Measurements from ENCODE around the gene C1orf87. TPM values are rescaled to one million over a fixed set of nuclear protein-coding genes. Genes with fewer than 3 reads are reported as not detected.

Gene C1orf87
- total RNA-seq, 4 donors from 2014 or later: not detected

DNA sequence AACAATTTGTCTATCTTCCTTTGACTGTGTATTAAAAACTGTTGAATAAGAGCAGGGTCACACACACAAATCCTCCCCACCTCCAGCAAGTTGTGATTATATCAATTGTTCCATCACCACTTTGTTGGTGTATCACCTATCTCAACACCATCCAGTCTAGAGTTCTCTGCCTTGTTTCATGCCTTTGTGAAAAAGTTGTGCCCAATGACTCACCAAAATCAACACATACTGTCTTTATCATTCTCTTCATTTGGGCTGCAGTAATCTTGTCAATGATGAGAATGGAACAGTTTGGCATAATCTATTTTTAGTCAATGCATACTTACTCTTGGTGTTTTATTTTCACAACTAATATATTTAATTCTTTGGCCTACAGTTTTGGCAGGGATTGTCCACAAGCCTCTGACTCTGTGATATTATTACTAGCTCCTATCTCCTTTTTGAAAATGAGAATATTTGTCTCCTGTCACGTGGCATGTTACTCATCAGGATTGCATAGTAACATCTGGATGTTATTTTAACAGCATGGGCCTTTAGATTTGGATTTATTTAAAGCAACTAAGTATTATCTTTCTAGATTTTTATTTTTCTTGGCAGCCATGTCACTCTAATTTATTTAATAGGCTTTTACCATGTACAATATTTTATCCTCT lies 5.1 kb downstream of the C1orf87 start:
- no peaks in the 10 kb centered on the region for H3K36me3 ChIP-seq
- intact Hi-C loops (cut with DNase I; ENCODE audit: low total_unique reads): no loop called here
- no peak overlapping the region for H3K27ac ChIP-seq
- no peaks in the 10 kb centered on the region for H3K9me3 ChIP-seq
- H3K27me3 ChIP-seq: peaks cover under 1 to 5% (median 2%) of the 10 kb centered on the region in 3 donors
- no peak overlapping the region for H3K4me3 ChIP-seq
- TF ChIP-seq POLR2A (IDR thresholded peaks at IDR 0.05): no peak
- TF ChIP-seq CTCF (IDR thresholded peaks at IDR 0.05 in 4 of 5, conservative IDR thresholded peaks at IDR 0.05 in 1 of 5): no peak
- ATAC-seq (no peak), DNase-seq (no peak)
- in situ Hi-C loops (cut with MboI; ENCODE audit: low sequenced_read_pairs in 4 of 4): no loop called here
- no peaks in the 10 kb centered on the region for H3K4me1 ChIP-seq

DNA sequence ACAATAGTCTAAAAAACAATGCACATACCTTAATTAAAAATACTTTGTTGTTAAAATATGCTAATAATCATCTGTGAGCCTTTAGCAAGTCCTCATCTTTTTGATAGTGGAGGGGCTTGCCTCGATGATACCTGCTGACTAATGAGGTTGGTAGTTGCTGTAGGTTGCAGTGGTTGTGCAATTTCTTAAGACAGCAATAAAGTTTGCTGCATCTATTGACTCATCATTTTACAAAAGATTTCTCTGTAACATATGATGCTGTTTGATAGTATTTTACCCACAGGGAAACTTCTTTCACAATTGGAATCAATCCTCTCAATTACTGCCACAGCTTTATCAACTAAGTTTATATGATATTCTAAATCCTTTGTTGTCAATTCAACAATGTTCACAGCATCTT lies 7.6 kb downstream of the C1orf87 start:
- no peak for DNase-seq
- H3K4me3 ChIP-seq: no peak overlapping the region
- in situ Hi-C loops (cut with MboI; ENCODE audit: low sequenced_read_pairs in 4 of 4): no loop called here

GRCh38 chr1:60065199-60065598 lies 8.4 kb downstream of the C1orf87 start:
- H3K9me3 ChIP-seq: no peaks in the 10 kb centered on the region
- ATAC-seq (no peak), DNase-seq (no peak)
- no peaks in the 10 kb centered on the region for H3K4me1 ChIP-seq
- H3K36me3 ChIP-seq: no peaks in the 10 kb centered on the region
- H3K27ac ChIP-seq: no peak overlapping the region
- H3K27me3 ChIP-seq: no peaks in the 10 kb centered on the region
- TF ChIP-seq CTCF (IDR thresholded peaks at IDR 0.05 in 4 of 5, conservative IDR thresholded peaks at IDR 0.05 in 1 of 5) (no peak), POLR2A (IDR thresholded peaks at IDR 0.05) (no peak)
- in situ Hi-C loops (cut with MboI; ENCODE audit: low sequenced_read_pairs in 4 of 4) (no loop called here), intact Hi-C loops (cut with DNase I; ENCODE audit: low total_unique reads) (no loop called here)
- H3K4me3 ChIP-seq: no peak overlapping the region

More for the DNA sequence above, 7.6 kb downstream of the C1orf87 start:
- H3K27me3 ChIP-seq: no peaks in the 10 kb centered on the region
- H3K4me1 ChIP-seq: no peaks in the 10 kb centered on the region
- ATAC-seq: no peak
- H3K27ac ChIP-seq: no peak overlapping the region
- TF ChIP-seq CTCF (IDR thresholded peaks at IDR 0.05 in 4 of 5, conservative IDR thresholded peaks at IDR 0.05 in 1 of 5) (no peak), POLR2A (IDR thresholded peaks at IDR 0.05) (no peak)
- H3K36me3 ChIP-seq: no peaks in the 10 kb centered on the region
- no peaks in the 10 kb centered on the region for H3K9me3 ChIP-seq
- intact Hi-C loops (cut with DNase I; ENCODE audit: low total_unique reads): no loop called here

DNA sequence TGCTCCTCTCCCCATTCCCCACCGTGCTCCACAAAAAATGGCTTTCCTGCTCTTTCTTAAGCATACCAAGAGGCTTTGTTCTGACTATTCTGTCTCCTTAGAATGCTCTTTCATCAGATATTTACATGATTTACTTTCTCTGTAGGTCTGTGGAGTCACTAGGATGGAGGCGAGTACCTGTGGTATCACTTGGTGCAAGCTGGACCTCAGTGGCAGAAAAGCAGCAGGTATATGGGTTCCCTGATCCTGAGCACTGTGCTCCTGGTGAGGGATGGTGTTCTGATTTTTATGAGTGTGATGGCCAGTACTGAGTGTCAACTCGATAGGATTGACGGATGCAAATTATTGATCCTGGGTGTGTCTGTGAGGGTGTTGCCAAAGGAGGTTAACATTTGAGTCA lies 10.0 kb downstream of the C1orf87 start:
- H3K27ac ChIP-seq: no peak overlapping the region
- no peaks in the 10 kb centered on the region for H3K4me1 ChIP-seq
- no peak for DNase-seq
- TF ChIP-seq POLR2A (IDR thresholded peaks at IDR 0.05) (no peak), CTCF (IDR thresholded peaks at IDR 0.05 in 4 of 5, conservative IDR thresholded peaks at IDR 0.05 in 1 of 5) (no peak)
- no peaks in the 10 kb centered on the region for H3K9me3 ChIP-seq
- no peak for ATAC-seq
- H3K27me3 ChIP-seq: no peaks in the 10 kb centered on the region
- in situ Hi-C loops (cut with MboI; ENCODE audit: low sequenced_read_pairs in 4 of 4): no loop called here
- H3K36me3 ChIP-seq: no peaks in the 10 kb centered on the region
- intact Hi-C loops (cut with DNase I; ENCODE audit: low total_unique reads): no loop called here
- no peak overlapping the region for H3K4me3 ChIP-seq

GRCh38 chr1:60059468-60059867 lies 14.1 kb downstream of the C1orf87 start:
- no peaks in the 10 kb centered on the region for H3K9me3 ChIP-seq
- H3K36me3 ChIP-seq: no peaks in the 10 kb centered on the region
- ATAC-seq (no peak), DNase-seq (no peak)
- H3K27me3 ChIP-seq: no peaks in the 10 kb centered on the region
- intact Hi-C loops (cut with DNase I; ENCODE audit: low total_unique reads) (no loop called here), in situ Hi-C loops (cut with MboI; ENCODE audit: low sequenced_read_pairs in 4 of 4) (no loop called here)
- TF ChIP-seq CTCF (IDR thresholded peaks at IDR 0.05 in 4 of 5, conservative IDR thresholded peaks at IDR 0.05 in 1 of 5) (no peak), POLR2A (IDR thresholded peaks at IDR 0.05) (no peak)
- no peak overlapping the region for H3K27ac ChIP-seq
- H3K4me3 ChIP-seq: no peak overlapping the region
- H3K4me1 ChIP-seq: no peaks in the 10 kb centered on the region
